Measurements from ENCODE around the gene CDK13. TPM values are rescaled to one million over a fixed set of nuclear protein-coding genes. Genes with fewer than 3 reads are reported as not detected.

CDK13 gene
- total RNA-seq, 1 experiment from 2014 or later, result 52.2 TPM

GRCh38 chr7:39919646-39920045 lies 30.4 kb upstream of the CDK13 start:
- H3K4ac ChIP-seq (ENCODE audit: low read depth, low read length), result no peak overlapping the region

More at GRCh38 chr7:39919646-39920045, 30.4 kb upstream of the CDK13 start:
- H3K27me3 ChIP-seq (ENCODE audit: insufficient read depth, low read length), result no peaks in the 10 kb centered on the region
- no peak for TF ChIP-seq CTCF (conservative IDR thresholded peaks at IDR 0.05)
- no peaks in the 10 kb centered on the region for H3K9me3 ChIP-seq (ENCODE audit: control insufficient read depth, low read depth, low read length)
- no peak overlapping the region for H3K4me2 ChIP-seq (ENCODE audit: insufficient read depth, insufficient read length, low read length)
- H3K79me2 ChIP-seq (ENCODE audit: insufficient read depth, low read length), result no peaks in the 10 kb centered on the region
- no peak overlapping the region for H2AFZ ChIP-seq (ENCODE audit: low read length)
- Mint-ChIP-seq H3K27me3 (ENCODE audit: low read depth) (peaks cover 2% of the 10 kb centered on the region), H3K4me3 (no peak overlapping the region), H3K9me3 (no peaks in the 10 kb centered on the region; a peak in 1 of 5 replicates), H3K27ac (no peak overlapping the region; a peak in 1 of 7 replicates), H3K4me1 (peaks cover 17 to 22% of the 10 kb centered on the region in 2 experiments), H3K36me3 (ENCODE audit: insufficient read depth in 1 of 3, low read depth in 3 of 3) (no peaks in the 10 kb centered on the region)
- no peak overlapping the region for H3K18ac ChIP-seq (ENCODE audit: insufficient read length, low read depth, low read length)
- no peak overlapping the region for H2BK12ac ChIP-seq (ENCODE audit: insufficient read length, low read depth, low read length)
- H4K20me1 ChIP-seq (ENCODE audit: control insufficient read depth, insufficient read depth, insufficient read length), result no peaks in the 10 kb centered on the region
- H2BK15ac ChIP-seq (ENCODE audit: low read depth, low read length), result no peak overlapping the region
- H3K14ac ChIP-seq (ENCODE audit: insufficient read depth, low read length), result no peak overlapping the region
- H3K56ac ChIP-seq (ENCODE audit: insufficient read length, low read depth, low read length), result no peak overlapping the region
- no peak overlapping the region for H4K8ac ChIP-seq (replicated peaks; ENCODE audit: insufficient read length, low read depth, low read length)
- H2BK5ac ChIP-seq (ENCODE audit: insufficient read length, low read length), result no peak overlapping the region
- no peak overlapping the region for H2BK120ac ChIP-seq (ENCODE audit: low read depth, low read length, poor library complexity, severe bottlenecking)
- DNase-seq, result no peak
- no peak overlapping the region for H3K27ac ChIP-seq (ENCODE audit: insufficient read length, low read depth, low read length)
- no peaks in the 10 kb centered on the region for H3K23me2 ChIP-seq (ENCODE audit: insufficient read length, low read depth, low read length, poor library complexity, severe bottlenecking)
- no peak overlapping the region for H3T11ph ChIP-seq (ENCODE audit: low read length)
- no peak overlapping the region for H2AK5ac ChIP-seq (ENCODE audit: insufficient read length, low read length)
- H3K4me1 ChIP-seq (ENCODE audit: insufficient read depth, low read length), result 0 out of 2 replicates have a peak, but pooled peaks cover 2% of the 10 kb centered on the region
- H2BK20ac ChIP-seq (ENCODE audit: low read depth, low read length, poor library complexity, severe bottlenecking), result no peak overlapping the region
- no peak overlapping the region for H4K5ac ChIP-seq (ENCODE audit: insufficient read length, low read depth, low read length)
- H4K91ac ChIP-seq (ENCODE audit: insufficient read length, low read depth, low read length), result no peak overlapping the region
- no peak overlapping the region for H3K23ac ChIP-seq (ENCODE audit: insufficient read length, low read depth, low read length)
- no CpG with 5 or more reads among the region's 2 CpGs for WGBS (ENCODE audit: extremely low coverage, insufficient read length, low lambda C conversion rate)
- H3K79me1 ChIP-seq (ENCODE audit: insufficient read depth, low read depth, low read length, poor library complexity, severe bottlenecking), result no peaks in the 10 kb centered on the region
- H3K9ac ChIP-seq (ENCODE audit: extremely low read depth, insufficient read length, low read length), result no peak overlapping the region
